Lower lobe of right lung (tissue), 2 donors: ENCODE results near the gene TNC. TPM values are rescaled to one million over a fixed set of nuclear protein-coding genes. Genes with fewer than 3 reads are reported as not detected.

Experiments
- ATAC-seq, 2 donors: fragments of 200-7000 bp; cut with Tn5 transposase; one replicate each; pipeline ENCODE4 v1.9.1; 2020 to 2022; ENCODE audit warnings: mild to moderate bottlenecking in 2 of 2, moderate library complexity in 2 of 2
- DNase-seq: peaks from one replicate; pipeline ENCODE4 v3.0.0-alpha.2; 2020
- H3K27ac ChIP-seq: fragments of 200-600 bp; one replicate; pipeline ENCODE4 v1.8.0; 2022
- H3K27me3 ChIP-seq: fragments of 200-600 bp; one replicate; pipeline ENCODE4 v1.8.0; 2022; ENCODE audit warnings: low read depth
- H3K36me3 ChIP-seq: fragments of 200-600 bp; one replicate; pipeline ENCODE4 v1.8.0; 2022; ENCODE audit warnings: mild to moderate bottlenecking
- H3K4me1 ChIP-seq: fragments of 200-600 bp; one replicate; pipeline ENCODE4 v1.8.0; 2022
- H3K4me3 ChIP-seq: fragments of 200-600 bp; one replicate; pipeline ENCODE4 v1.8.0; 2022; ENCODE audit warnings: mild to moderate bottlenecking
- H3K9me3 ChIP-seq: fragments of 200-600 bp; one replicate; pipeline ENCODE4 v1.8.0; 2022
- intact Hi-C: fragments of 100-400 bp; cut with DNase I; formaldehyde crosslinking; loops from one replicate; pipeline ENCODE4 v1.11.0; 2022
- total RNA-seq: library from RNA; stranded (reverse); fragmentation: NEBNext Ultra II Directional; extraction: Animal tissue kit (Norgen Biotek cat#: 25700); gene quantifications from one replicate; pipeline ENCODE4 v1.2.1, GENCODE V29; 2021
- TF ChIP-seq, protein P1 (sequence below): fragments of 200-600 bp; IDR thresholded peaks from one replicate; pipeline ENCODE4 v1.8.0; 2022; ENCODE audit warnings: antibody characterized with exemption, mild to moderate bottlenecking
- donor health status: DM: no; HTN: yes; CAD: no; lungs with severe emphysema.

The TNC gene
- total RNA-seq, 1 donor from 2014 or later = 18.5 TPM

GRCh38 chr9:115006660-115007059 is 111.3 kb downstream of the TNC start:
- ATAC-seq (peak; percentile 12 to 48), DNase-seq (no peak)
- TF ChIP-seq, protein P1, sequence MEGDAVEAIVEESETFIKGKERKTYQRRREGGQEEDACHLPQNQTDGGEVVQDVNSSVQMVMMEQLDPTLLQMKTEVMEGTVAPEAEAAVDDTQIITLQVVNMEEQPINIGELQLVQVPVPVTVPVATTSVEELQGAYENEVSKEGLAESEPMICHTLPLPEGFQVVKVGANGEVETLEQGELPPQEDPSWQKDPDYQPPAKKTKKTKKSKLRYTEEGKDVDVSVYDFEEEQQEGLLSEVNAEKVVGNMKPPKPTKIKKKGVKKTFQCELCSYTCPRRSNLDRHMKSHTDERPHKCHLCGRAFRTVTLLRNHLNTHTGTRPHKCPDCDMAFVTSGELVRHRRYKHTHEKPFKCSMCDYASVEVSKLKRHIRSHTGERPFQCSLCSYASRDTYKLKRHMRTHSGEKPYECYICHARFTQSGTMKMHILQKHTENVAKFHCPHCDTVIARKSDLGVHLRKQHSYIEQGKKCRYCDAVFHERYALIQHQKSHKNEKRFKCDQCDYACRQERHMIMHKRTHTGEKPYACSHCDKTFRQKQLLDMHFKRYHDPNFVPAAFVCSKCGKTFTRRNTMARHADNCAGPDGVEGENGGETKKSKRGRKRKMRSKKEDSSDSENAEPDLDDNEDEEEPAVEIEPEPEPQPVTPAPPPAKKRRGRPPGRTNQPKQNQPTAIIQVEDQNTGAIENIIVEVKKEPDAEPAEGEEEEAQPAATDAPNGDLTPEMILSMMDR = no peak
- H3K27me3 ChIP-seq = no peaks in the 10 kb centered on the region
- no peak overlapping the region for H3K4me3 ChIP-seq
- intact Hi-C loops = no loop called here
- H3K4me1 ChIP-seq = no peaks in the 10 kb centered on the region
- H3K27ac ChIP-seq = no peak overlapping the region
- no peaks in the 10 kb centered on the region for H3K36me3 ChIP-seq
- no peaks in the 10 kb centered on the region for H3K9me3 ChIP-seq

- Histone ChIP-seq H3K4me3 (no peak overlapping the region), H3K27me3 (no peaks in the 10 kb centered on the region), H3K4me1 (no peaks in the 10 kb centered on the region), H3K9me3 (no peaks in the 10 kb centered on the region), H3K27ac (no peak overlapping the region), H3K36me3 (no peaks in the 10 kb centered on the region)
- DNase-seq (no peak), ATAC-seq (no peak)
- TF ChIP-seq, protein P1 = no peak
- intact Hi-C loops = no loop called here
These were observed 112.6 kb downstream of the TNC start for GRCh38 chr9:115005322-115005721.

DNA sequence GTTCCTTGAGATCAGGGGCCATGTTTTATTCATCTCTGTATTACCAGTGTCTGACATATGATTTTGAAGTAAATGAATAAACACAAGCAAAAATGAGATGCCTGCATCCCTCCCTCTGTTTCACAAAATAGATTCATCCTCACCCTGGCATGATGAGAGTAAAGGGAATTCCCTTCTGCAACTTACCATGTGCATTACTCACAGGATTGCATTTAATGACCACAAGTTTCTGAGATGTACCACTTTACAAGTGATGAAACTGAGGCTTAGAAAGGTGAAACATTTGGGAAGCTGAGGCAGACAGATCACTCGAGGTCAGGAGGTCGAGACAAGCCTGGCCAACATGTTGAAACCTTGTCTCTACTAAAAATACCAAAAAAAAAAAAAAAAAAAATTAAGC is 113.4 kb downstream of the TNC start:
- no peaks in the 10 kb centered on the region for H3K9me3 ChIP-seq
- TF ChIP-seq, protein P1 = no peak
- no peak for DNase-seq
- no peaks in the 10 kb centered on the region for H3K27me3 ChIP-seq
- ATAC-seq = no peak
- no peaks in the 10 kb centered on the region for H3K36me3 ChIP-seq
- intact Hi-C loops = no loop called here
- H3K27ac ChIP-seq = no peak overlapping the region
- no peaks in the 10 kb centered on the region for H3K4me1 ChIP-seq
- no peak overlapping the region for H3K4me3 ChIP-seq

DNA sequence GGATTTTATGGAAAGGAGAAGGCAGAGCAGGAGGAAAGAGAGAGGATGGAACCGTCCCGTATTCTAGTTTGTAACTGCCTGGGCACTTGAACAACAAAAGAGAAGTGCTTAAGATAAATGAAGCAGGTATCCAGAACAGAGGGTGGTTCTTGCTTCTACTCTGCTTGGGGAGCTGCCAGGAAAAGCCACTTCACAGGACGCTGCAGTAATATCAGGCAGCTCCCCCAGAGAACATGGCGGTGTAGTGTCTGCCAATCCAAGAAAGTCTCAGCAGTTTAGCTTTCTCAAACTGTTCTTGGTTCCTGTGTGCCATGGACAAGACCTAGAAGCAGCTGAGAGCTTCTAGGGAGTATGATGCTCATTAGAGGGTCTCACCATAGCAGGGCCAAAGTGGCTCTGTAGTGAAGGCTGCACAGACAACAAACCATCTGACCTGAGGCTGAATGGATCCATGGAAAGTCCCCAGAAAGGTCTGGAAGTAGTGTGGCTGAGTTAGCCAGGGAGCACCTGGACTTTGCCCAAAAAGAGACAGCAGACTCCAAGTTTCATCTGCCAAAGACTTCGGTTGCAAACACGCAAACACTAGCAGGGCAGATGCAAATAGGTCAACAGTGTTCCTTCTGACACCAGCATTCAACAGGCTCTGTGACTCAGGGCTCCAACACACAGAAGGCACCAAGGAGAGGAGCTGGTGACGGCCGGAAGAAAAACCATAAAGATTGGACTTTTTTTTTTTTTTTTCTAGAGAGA is 115.4 kb downstream of the TNC start:
- H3K36me3 ChIP-seq = no peaks in the 10 kb centered on the region
- H3K4me3 ChIP-seq = no peak overlapping the region
- intact Hi-C loops = no loop called here
- H3K9me3 ChIP-seq = no peaks in the 10 kb centered on the region
- no peak overlapping the region for H3K27ac ChIP-seq
- peak in 1 of 2 donors; percentile 14 for ATAC-seq
- no peaks in the 10 kb centered on the region for H3K27me3 ChIP-seq
- no peaks in the 10 kb centered on the region for H3K4me1 ChIP-seq
- TF ChIP-seq, protein P1 = no peak
- no peak for DNase-seq

- intact Hi-C loops = no loop called here
- DNase-seq (no peak), ATAC-seq (no peak)
- TF ChIP-seq, protein P1 = no peak
- no peaks in the 10 kb centered on the region for H3K36me3 ChIP-seq
- peaks cover 2% of the 10 kb centered on the region for H3K4me1 ChIP-seq
- H3K9me3 ChIP-seq = no peaks in the 10 kb centered on the region
- H3K4me3 ChIP-seq = no peak overlapping the region
- H3K27me3 ChIP-seq = no peaks in the 10 kb centered on the region
- no peak overlapping the region for H3K27ac ChIP-seq
These were observed 117.7 kb downstream of the TNC start for GRCh38 chr9:115000217-115000639.
